Panc1 (cell line): ENCODE data around the gene HNRNPLL.
"Not testable (repeated sequence)": the region's sequence is repeated elsewhere in the genome, so short reads cannot be mapped to it uniquely, and the experiment has no call there.

Experiments
- CTCF ChIP-seq: fragments of 450-650 bp; IDR thresholded peaks from 2 replicates; pipeline ENCODE4 v1.5.1; 2017; ENCODE audit warnings: mild to moderate bottlenecking
- POLR2AphosphoS5 ChIP-seq: IDR thresholded peaks from 2 replicates; pipeline ENCODE4 v1.6.1; 2012; ENCODE audit warnings: mild to moderate bottlenecking, low read depth, low read length, moderate library complexity
- REST ChIP-seq, 2 experiments: IDR thresholded peaks; 2 replicates each; pipeline ENCODE4 v1.6.1; 2011 to 2012; ENCODE audit warnings: low read depth in 2 of 2, control low read depth in 1 of 2, low read length in 1 of 2, mild to moderate bottlenecking in 1 of 2, moderate library complexity in 1 of 2; ENCODE audit not compliant: insufficient read depth in 1 of 2
- SIN3A ChIP-seq: IDR thresholded peaks from 2 replicates; pipeline ENCODE4 v1.6.1; 2012; ENCODE audit warnings: low read depth, mild to moderate bottlenecking, low read length, moderate library complexity, borderline replicate concordance; ENCODE audit not compliant: insufficient read depth
- TCF7L2 ChIP-seq: IDR thresholded peaks from 2 replicates; pipeline ENCODE4 v1.6.1; 2011; ENCODE audit warnings: mild to moderate bottlenecking, low read depth, low read length, inconsistent platforms

GRCh38 chr2:38642373-38643017 lies 39.8 kb upstream of the HNRNPLL start:
- not testable (repeated sequence) for TF ChIP-seq TCF7L2; POLR2AphosphoS5; CTCF; SIN3A; REST (IDR thresholded peaks at IDR 0.05; ENCODE audit: insufficient read depth in 1 of 2, low read depth in 2 of 2, low read length in 1 of 2)
